ENCODE results near the gene FIP1L1.

The FIP1L1 gene

DNA sequence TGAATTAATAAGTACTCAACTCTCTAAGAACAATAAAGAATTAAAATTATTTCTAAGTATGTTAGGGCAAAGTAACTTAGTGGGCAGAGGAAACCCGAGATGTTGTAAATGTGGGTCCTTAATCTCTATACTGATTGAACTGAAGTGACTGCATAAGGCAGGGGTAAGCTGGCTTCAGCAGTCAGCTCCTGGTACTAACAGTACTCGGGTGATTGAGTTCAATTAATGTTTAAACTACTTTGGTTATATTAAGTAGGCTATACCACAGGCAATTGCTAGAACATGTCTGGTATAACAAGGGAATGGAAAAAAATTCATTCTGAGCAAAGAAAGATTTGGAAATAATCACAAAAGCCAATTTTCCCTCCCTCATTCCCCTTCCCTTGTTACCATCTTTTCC, 123.1 kb downstream of the FIP1L1 start:
- TF ChIP-seq CTCF (IDR thresholded peaks at IDR 0.05; ENCODE audit: borderline replicate concordance, insufficient read depth, low read depth, low read length): no peak

GRCh38 chr4:53501561-53501960, 124.1 kb downstream of the FIP1L1 start:
- H3K4me3 ChIP-seq (ENCODE audit: low read depth, low read length): no peak overlapping the region
- TF ChIP-seq CTCF (IDR thresholded peaks at IDR 0.05; ENCODE audit: borderline replicate concordance, insufficient read depth, low read depth, low read length): no peak

More for the DNA sequence above, 123.1 kb downstream of the FIP1L1 start:
- no peak overlapping the region for H3K4me3 ChIP-seq (ENCODE audit: low read depth, low read length)

GRCh38 chr4:53502094-53502493, 124.7 kb downstream of the FIP1L1 start:
- H3K4me3 ChIP-seq (ENCODE audit: low read depth, low read length): no peak overlapping the region
- TF ChIP-seq CTCF (IDR thresholded peaks at IDR 0.05; ENCODE audit: borderline replicate concordance, insufficient read depth, low read depth, low read length): no peak

DNA sequence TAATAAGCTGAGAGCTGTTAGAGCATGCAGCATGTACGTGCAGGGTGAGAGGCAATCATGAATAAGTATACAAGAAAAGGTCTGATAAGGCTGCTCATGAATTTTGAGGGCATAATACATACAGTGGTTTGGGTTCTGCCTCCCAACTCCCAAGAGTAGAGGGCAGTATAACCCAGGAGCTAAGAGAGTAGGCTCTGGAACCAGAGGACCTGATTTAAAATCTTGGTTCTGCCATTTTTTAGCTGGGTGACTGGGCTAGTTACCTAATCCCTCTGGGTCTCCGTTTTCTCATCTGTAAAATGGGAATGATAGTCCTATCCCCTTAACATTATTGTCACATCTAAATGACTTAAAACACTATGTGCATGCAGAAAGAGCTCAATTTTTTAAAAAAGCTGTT, 128.5 kb downstream of the FIP1L1 start:
- H3K4me3 ChIP-seq (ENCODE audit: low read depth, low read length): no peak overlapping the region
- no peak for TF ChIP-seq CTCF (IDR thresholded peaks at IDR 0.05; ENCODE audit: borderline replicate concordance, insufficient read depth, low read depth, low read length)

GRCh38 chr4:53507058-53507457, 129.6 kb downstream of the FIP1L1 start:
- no peak overlapping the region for H3K4me3 ChIP-seq (ENCODE audit: low read depth, low read length)
- TF ChIP-seq CTCF (IDR thresholded peaks at IDR 0.05; ENCODE audit: borderline replicate concordance, insufficient read depth, low read depth, low read length): no peak

DNA sequence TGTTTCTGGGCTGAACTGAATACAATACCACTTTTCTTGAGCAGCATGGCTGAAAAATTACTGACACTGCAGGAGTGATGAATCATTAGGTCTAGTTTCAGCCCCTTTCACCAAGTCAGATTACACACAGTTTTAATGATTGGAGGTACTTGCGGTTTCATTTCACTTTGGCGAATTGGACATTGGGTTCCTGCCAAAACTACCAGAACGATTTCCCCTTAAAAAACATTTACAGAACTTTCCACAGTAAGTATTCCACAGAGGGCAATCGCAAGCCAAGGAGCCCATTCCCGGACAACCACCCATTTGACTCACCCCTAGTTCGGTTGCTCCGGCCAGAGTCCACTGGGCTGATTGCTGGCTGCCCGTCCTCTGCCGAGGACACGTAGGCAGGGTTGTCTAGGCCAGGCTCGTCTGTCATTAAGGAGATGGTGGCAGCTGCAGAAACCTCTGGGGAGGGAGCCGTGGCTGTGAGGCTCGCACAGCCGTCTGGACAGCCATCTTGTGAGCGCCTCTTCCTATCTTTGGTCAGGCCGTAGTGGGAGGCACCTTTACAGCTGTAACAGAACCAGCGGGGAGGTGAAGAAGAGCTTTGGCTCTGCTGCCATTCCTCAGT, 130.3 kb downstream of the FIP1L1 start:
- TF ChIP-seq CTCF (IDR thresholded peaks at IDR 0.05; ENCODE audit: borderline replicate concordance, insufficient read depth, low read depth, low read length): no peak
- no peak overlapping the region for H3K4me3 ChIP-seq (ENCODE audit: low read depth, low read length)

- no peak overlapping the region for H3K4me3 ChIP-seq (ENCODE audit: low read depth, low read length)
Measured at GRCh38 chr4:53508446-53508845, 131.0 kb downstream of the FIP1L1 start.

More at GRCh38 chr4:53508446-53508845, 131.0 kb downstream of the FIP1L1 start:
- no peak for TF ChIP-seq CTCF (IDR thresholded peaks at IDR 0.05; ENCODE audit: borderline replicate concordance, insufficient read depth, low read depth, low read length)
